Liver (tissue), 3 donors: Measurements from ENCODE around the gene METTL3.

ENCODE experiments used
- RAD21 ChIP-seq, 2 donors: IDR thresholded peaks; 2 replicates each; pipeline ENCODE4 v1.6.1; 2016; ENCODE audit warnings: antibody characterized with exemption in 2 of 2, mild to moderate bottlenecking in 2 of 2
- TAF1 ChIP-seq: conservative IDR thresholded peaks from 2 replicates; pipeline ENCODE4 v1.6.1; 2016; ENCODE audit warnings: antibody characterized with exemption, mild to moderate bottlenecking
- TF ChIP-seq, protein P1 (sequence below): fragments of 150-350 bp; IDR thresholded peaks from 2 replicates; pipeline ENCODE4 v1.5.1; 2017; ENCODE audit warnings: improper control_type of control experiment, low read depth, low read length; ENCODE audit not compliant: missing input control
- donor health status: healthy.
- donor health status: healthy.

- TF ChIP-seq, protein P1, sequence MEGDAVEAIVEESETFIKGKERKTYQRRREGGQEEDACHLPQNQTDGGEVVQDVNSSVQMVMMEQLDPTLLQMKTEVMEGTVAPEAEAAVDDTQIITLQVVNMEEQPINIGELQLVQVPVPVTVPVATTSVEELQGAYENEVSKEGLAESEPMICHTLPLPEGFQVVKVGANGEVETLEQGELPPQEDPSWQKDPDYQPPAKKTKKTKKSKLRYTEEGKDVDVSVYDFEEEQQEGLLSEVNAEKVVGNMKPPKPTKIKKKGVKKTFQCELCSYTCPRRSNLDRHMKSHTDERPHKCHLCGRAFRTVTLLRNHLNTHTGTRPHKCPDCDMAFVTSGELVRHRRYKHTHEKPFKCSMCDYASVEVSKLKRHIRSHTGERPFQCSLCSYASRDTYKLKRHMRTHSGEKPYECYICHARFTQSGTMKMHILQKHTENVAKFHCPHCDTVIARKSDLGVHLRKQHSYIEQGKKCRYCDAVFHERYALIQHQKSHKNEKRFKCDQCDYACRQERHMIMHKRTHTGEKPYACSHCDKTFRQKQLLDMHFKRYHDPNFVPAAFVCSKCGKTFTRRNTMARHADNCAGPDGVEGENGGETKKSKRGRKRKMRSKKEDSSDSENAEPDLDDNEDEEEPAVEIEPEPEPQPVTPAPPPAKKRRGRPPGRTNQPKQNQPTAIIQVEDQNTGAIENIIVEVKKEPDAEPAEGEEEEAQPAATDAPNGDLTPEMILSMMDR = no peak
- no peak for TF ChIP-seq RAD21 (IDR thresholded peaks at IDR 0.05)
- TF ChIP-seq TAF1 = no peak
These were observed 32.4 kb upstream of the METTL3 start for GRCh38 chr14:21543521-21543960.
